Measurements from ENCODE around the gene EXOSC5. TPM values are rescaled to one million over a fixed set of nuclear protein-coding genes. Genes with fewer than 3 reads are reported as not detected.

EXOSC5 gene
- total and polyA plus RNA-seq, 9 of the 15 experiments (the other 6 are each of a cell fraction or from before 2014, with no cell fraction given), result 10.9 to 75.5 (median 37.8) TPM

DNA sequence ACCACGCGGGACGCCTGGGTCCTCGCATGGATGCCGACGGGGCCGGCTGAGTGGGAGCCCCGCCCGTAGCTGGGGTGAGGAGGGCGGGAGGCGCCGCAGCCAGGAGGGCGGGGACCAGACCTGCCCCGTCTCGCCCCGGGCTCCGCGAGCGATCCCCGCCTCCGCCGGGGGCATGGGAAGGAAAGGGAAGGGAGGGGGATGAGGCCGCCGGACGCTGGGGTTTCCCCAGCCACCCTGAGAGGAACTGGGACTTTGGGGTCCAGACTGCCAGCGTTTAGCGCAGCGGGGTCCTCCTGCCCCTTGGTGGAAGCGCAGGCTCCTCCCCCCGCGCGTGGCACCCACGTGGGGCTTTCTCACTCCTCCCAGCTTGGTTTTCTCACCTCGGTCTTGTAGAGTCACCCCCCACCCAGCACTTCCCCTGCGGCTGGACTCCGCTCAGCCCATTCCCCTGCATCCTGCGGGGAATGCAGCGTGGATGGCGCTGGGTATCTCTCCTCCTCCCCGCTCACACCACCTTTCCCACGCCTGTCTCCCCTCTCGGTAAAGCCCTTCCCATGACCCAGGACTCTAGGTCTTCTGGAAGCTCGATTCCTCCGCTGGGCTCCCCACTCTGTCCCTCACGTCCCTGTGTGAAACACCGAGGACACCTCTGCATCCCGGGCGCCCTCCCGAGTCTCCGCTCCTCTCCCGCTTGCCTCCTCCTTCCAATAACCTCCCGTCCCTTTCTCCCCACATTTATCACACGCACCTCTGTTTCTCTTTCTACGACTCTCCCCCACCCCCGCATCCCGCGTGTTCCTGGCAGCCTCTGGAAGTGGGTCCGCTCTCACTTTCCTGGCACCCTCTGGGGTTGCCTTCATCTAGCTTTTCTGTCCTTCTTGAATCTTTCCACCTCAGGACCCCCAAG lies 45.6 kb downstream of the EXOSC5 start (continued):
- TF ChIP-seq SREBF2 (CRISPR knock-in tag; IDR thresholded peaks at IDR 0.05) (no peak), KHSRP (IDR thresholded peaks at IDR 0.05) (no peak), JUND (IDR thresholded peaks at IDR 0.05; ENCODE audit: borderline replicate concordance, low read depth, low read length) (no peak), JUND (tag; IDR thresholded peaks at IDR 0.05; ENCODE audit: borderline replicate concordance, low read depth, low read length) (0 out of 3 replicates have a peak, but pooled peaks have one; percentile 6), JUN (IDR thresholded peaks at IDR 0.05; ENCODE audit: borderline replicate concordance, low read depth, low read length) (no peak), JUN (CRISPR knock-in tag; IDR thresholded peaks at IDR 0.05; ENCODE audit: borderline replicate concordance) (no peak), ZNF232 (CRISPR knock-in tag; IDR thresholded peaks at IDR 0.05) (no peak), ZNF316 (IDR thresholded peaks at IDR 0.05) (no peak), ZC3H4 (CRISPR knock-in tag; IDR thresholded peaks at IDR 0.05; ENCODE audit: borderline replicate concordance) (no peak), CCNT2 (IDR thresholded peaks at IDR 0.05; ENCODE audit: borderline replicate concordance, extremely low read depth, insufficient read length, low read depth, low read length) (peak; percentile 65), NFIC (IDR thresholded peaks at IDR 0.05) (no peak), FOXK2 (conservative IDR thresholded peaks at IDR 0.05 in 1 of 2, IDR thresholded peaks at IDR 0.05 in 1 of 2; ENCODE audit: low read depth in 2 of 2) (no peak), XRCC5 (IDR thresholded peaks at IDR 0.05; ENCODE audit: low read depth, low read length) (0 out of 2 replicates have a peak, but pooled peaks have one; percentile 8), DDX20 (tag; IDR thresholded peaks at IDR 0.05; ENCODE audit: low read depth) (no peak)
- TF ChIP-seq, protein P1, sequence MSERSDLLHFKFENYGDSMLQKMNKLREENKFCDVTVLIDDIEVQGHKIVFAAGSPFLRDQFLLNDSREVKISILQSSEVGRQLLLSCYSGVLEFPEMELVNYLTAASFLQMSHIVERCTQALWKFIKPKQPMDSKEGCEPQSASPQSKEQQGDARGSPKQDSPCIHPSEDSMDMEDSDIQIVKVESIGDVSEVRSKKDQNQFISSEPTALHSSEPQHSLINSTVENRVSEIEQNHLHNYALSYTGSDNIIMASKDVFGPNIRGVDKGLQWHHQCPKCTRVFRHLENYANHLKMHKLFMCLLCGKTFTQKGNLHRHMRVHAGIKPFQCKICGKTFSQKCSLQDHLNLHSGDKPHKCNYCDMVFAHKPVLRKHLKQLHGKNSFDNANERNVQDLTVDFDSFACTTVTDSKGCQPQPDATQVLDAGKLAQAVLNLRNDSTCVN (CRISPR knock-in tag; IDR thresholded peaks at IDR 0.05), result no peak
- TF ChIP-seq, protein P2, sequence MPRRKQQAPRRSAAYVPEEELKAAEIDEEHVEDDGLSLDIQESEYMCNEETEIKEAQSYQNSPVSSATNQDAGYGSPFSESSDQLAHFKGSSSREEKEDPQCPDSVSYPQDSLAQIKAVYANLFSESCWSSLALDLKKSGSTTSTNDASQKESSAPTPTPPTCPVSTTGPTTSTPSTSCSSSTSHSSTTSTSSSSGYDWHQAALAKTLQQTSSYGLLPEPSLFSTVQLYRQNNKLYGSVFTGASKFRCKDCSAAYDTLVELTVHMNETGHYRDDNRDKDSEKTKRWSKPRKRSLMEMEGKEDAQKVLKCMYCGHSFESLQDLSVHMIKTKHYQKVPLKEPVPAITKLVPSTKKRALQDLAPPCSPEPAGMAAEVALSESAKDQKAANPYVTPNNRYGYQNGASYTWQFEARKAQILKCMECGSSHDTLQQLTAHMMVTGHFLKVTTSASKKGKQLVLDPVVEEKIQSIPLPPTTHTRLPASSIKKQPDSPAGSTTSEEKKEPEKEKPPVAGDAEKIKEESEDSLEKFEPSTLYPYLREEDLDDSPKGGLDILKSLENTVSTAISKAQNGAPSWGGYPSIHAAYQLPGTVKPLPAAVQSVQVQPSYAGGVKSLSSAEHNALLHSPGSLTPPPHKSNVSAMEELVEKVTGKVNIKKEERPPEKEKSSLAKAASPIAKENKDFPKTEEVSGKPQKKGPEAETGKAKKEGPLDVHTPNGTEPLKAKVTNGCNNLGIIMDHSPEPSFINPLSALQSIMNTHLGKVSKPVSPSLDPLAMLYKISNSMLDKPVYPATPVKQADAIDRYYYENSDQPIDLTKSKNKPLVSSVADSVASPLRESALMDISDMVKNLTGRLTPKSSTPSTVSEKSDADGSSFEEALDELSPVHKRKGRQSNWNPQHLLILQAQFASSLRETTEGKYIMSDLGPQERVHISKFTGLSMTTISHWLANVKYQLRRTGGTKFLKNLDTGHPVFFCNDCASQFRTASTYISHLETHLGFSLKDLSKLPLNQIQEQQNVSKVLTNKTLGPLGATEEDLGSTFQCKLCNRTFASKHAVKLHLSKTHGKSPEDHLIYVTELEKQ (CRISPR knock-in tag; IDR thresholded peaks at IDR 0.05), result no peak
- TF ChIP-seq, protein P3, sequence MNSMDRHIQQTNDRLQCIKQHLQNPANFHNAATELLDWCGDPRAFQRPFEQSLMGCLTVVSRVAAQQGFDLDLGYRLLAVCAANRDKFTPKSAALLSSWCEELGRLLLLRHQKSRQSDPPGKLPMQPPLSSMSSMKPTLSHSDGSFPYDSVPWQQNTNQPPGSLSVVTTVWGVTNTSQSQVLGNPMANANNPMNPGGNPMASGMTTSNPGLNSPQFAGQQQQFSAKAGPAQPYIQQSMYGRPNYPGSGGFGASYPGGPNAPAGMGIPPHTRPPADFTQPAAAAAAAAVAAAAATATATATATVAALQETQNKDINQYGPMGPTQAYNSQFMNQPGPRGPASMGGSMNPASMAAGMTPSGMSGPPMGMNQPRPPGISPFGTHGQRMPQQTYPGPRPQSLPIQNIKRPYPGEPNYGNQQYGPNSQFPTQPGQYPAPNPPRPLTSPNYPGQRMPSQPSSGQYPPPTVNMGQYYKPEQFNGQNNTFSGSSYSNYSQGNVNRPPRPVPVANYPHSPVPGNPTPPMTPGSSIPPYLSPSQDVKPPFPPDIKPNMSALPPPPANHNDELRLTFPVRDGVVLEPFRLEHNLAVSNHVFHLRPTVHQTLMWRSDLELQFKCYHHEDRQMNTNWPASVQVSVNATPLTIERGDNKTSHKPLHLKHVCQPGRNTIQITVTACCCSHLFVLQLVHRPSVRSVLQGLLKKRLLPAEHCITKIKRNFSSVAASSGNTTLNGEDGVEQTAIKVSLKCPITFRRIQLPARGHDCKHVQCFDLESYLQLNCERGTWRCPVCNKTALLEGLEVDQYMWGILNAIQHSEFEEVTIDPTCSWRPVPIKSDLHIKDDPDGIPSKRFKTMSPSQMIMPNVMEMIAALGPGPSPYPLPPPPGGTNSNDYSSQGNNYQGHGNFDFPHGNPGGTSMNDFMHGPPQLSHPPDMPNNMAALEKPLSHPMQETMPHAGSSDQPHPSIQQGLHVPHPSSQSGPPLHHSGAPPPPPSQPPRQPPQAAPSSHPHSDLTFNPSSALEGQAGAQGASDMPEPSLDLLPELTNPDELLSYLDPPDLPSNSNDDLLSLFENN (IDR thresholded peaks at IDR 0.05; ENCODE audit: low read depth in 2 of 2, low read length in 2 of 2), result no peak
- TF ChIP-seq, protein P4, sequence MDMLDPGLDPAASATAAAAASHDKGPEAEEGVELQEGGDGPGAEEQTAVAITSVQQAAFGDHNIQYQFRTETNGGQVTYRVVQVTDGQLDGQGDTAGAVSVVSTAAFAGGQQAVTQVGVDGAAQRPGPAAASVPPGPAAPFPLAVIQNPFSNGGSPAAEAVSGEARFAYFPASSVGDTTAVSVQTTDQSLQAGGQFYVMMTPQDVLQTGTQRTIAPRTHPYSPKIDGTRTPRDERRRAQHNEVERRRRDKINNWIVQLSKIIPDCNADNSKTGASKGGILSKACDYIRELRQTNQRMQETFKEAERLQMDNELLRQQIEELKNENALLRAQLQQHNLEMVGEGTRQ (CRISPR knock-in tag; IDR thresholded peaks at IDR 0.05), result peak; percentile 46; the same call in 1 of the 2 replicates
